Mucosa of rectum (tissue), 2 donors: Measurements from ENCODE around the gene SMARCC2.
A peak's percentile ranks its signal among the peaks of the same experiment; 100 is the strongest.

ENCODE experiments used
- H3K27ac ChIP-seq, 2 donors: one replicate each; pipeline ENCODE4 v1.7.0; 2013; ENCODE audit warnings: inconsistent platforms in 2 of 2, low read depth in 2 of 2, low read length in 2 of 2
- H3K27me3 ChIP-seq, 2 donors: one replicate each; pipeline ENCODE4 v1.7.0; 2013; ENCODE audit warnings: low read length in 2 of 2; ENCODE audit not compliant: control insufficient read depth in 2 of 2, insufficient read depth in 2 of 2
- H3K36me3 ChIP-seq, 2 donors: one replicate each; pipeline ENCODE4 v1.7.0; 2013; ENCODE audit warnings: low read length in 2 of 2; ENCODE audit not compliant: control insufficient read depth in 2 of 2, insufficient read depth in 2 of 2
- H3K4me1 ChIP-seq, 2 donors: one replicate each; pipeline ENCODE4 v1.7.0; 2013; ENCODE audit warnings: low read length in 2 of 2, mild to moderate bottlenecking in 1 of 2; ENCODE audit not compliant: control insufficient read depth in 2 of 2, insufficient read depth in 2 of 2
- H3K4me3 ChIP-seq, 2 donors: one replicate each; pipeline ENCODE4 v1.7.0; 2013; ENCODE audit warnings: low read length in 2 of 2
- H3K9ac ChIP-seq, 2 donors: one replicate each; pipeline ENCODE4 v1.7.0; 2013; ENCODE audit warnings: low read length in 2 of 2, low read depth in 1 of 2, mild to moderate bottlenecking in 1 of 2
- H3K9me3 ChIP-seq, 2 donors: one replicate each; pipeline ENCODE4 v1.7.0; 2013; ENCODE audit warnings: low read length in 2 of 2; ENCODE audit not compliant: control insufficient read depth in 2 of 2
- donor health status: healthy.
- donor health status: Normal muscosa, but diverticular disease.

SMARCC2 gene

GRCh38 chr12:56224954-56225353 is 35.7 kb upstream of the SMARCC2 start:
- H3K4me3 ChIP-seq, result peak overlapping the region; percentile 84 to 85
- H3K4me1 ChIP-seq, result peaks cover 33 to 39% of the 10 kb centered on the region in 2 donors
- H3K9me3 ChIP-seq, result no peaks in the 10 kb centered on the region
- no peaks in the 10 kb centered on the region for H3K36me3 ChIP-seq
- H3K27ac ChIP-seq, result no peak overlapping the region
- H3K27me3 ChIP-seq, result no peaks in the 10 kb centered on the region
- H3K9ac ChIP-seq, result peak overlapping the region; percentile 82 to 92

GRCh38 chr12:56224102-56224701 is 34.9 kb upstream of the SMARCC2 start, which contains the start of gene NABP2:
Gene NABP2, plus strand, starts transcription at chr12:56224342. Its CDS starts 515 bp downstream, at chr12:56224857.
- Histone ChIP-seq H3K4me1 (peaks cover 30 to 36% of the 10 kb centered on the region in 2 donors), H3K27me3 (no peaks in the 10 kb centered on the region), H3K9me3 (no peaks in the 10 kb centered on the region), H3K4me3 (peak within 1 kb of the TSS; percentile 84 to 85), H3K36me3 (no peaks in the 10 kb centered on the region), H3K27ac (peak within 1 kb of the TSS; percentile 99), H3K9ac (peak within 1 kb of the TSS; percentile 82 to 92)

GRCh38 chr12:56223571-56224101 is 34.4 kb upstream of the SMARCC2 start:
- no peaks in the 10 kb centered on the region for H3K36me3 ChIP-seq
- peak overlapping the region; percentile 58 to 85 for H3K4me3 ChIP-seq
- H3K27ac ChIP-seq, result peak overlapping the region; percentile 99

GRCh38 chr12:56222531-56222895 is 33.2 kb upstream of the SMARCC2 start:
- Histone ChIP-seq H3K4me3 (peak overlapping the region; percentile 80 to 91), H3K9ac (peak overlapping the region; percentile 90 to 96), H3K27ac (peak overlapping the region; percentile 99), H3K36me3 (no peaks in the 10 kb centered on the region), H3K27me3 (no peaks in the 10 kb centered on the region), H3K4me1 (peaks cover 29 to 36% of the 10 kb centered on the region in 2 donors), H3K9me3 (no peaks in the 10 kb centered on the region)

More at GRCh38 chr12:56223571-56224101, 34.4 kb upstream of the SMARCC2 start:
- Histone ChIP-seq H3K9ac (peak overlapping the region; percentile 37 to 38), H3K27me3 (no peaks in the 10 kb centered on the region), H3K4me1 (peaks cover 29 to 36% of the 10 kb centered on the region in 2 donors), H3K9me3 (no peaks in the 10 kb centered on the region)

GRCh38 chr12:56221757-56222530 is 32.7 kb upstream of the SMARCC2 start, which contains the start of gene RNF41:
Gene RNF41, minus strand, starts transcription at chr12:56221922. Its CDS starts 7,875 bp downstream, at chr12:56214047.
- Histone ChIP-seq H3K27me3 (no peaks in the 10 kb centered on the region), H3K9me3 (no peaks in the 10 kb centered on the region), H3K4me1 (peaks cover 29 to 36% of the 10 kb centered on the region in 2 donors), H3K27ac (peak within 1 kb of the TSS; percentile 99), H3K9ac (peak within 1 kb of the TSS; percentile 90 to 96), H3K36me3 (no peaks in the 10 kb centered on the region), H3K4me3 (peak within 1 kb of the TSS; percentile 80 to 91)

GRCh38 chr12:56221232-56221756 is 32.0 kb upstream of the SMARCC2 start:
- Histone ChIP-seq H3K27me3 (no peaks in the 10 kb centered on the region), H3K4me3 (peak overlapping the region; percentile 80 to 91)

GRCh38 chr12:56220611-56221231 is 31.4 kb upstream of the SMARCC2 start:
- H3K4me1 ChIP-seq, result peaks cover 29 to 36% of the 10 kb centered on the region in 2 donors
- peak overlapping the region; percentile 90 to 96 for H3K9ac ChIP-seq
- H3K27me3 ChIP-seq, result no peaks in the 10 kb centered on the region
- peak overlapping the region; percentile 99 for H3K27ac ChIP-seq
- peak overlapping the region; percentile 80 to 91 for H3K4me3 ChIP-seq
- peaks cover 3 to 5% of the 10 kb centered on the region in 2 donors for H3K36me3 ChIP-seq
- no peaks in the 10 kb centered on the region for H3K9me3 ChIP-seq

More at GRCh38 chr12:56221232-56221756, 32.0 kb upstream of the SMARCC2 start:
- peak overlapping the region; percentile 99 for H3K27ac ChIP-seq
- peaks cover 3% of the 10 kb centered on the region in 2 donors for H3K36me3 ChIP-seq
- peak overlapping the region; percentile 90 to 96 for H3K9ac ChIP-seq
- no peaks in the 10 kb centered on the region for H3K9me3 ChIP-seq
- peaks cover 29 to 36% of the 10 kb centered on the region in 2 donors for H3K4me1 ChIP-seq

GRCh38 chr12:56219840-56220239 is 30.6 kb upstream of the SMARCC2 start:
- Histone ChIP-seq H3K4me3 (no peak overlapping the region), H3K9ac (no peak overlapping the region), H3K27ac (no peak overlapping the region), H3K9me3 (no peaks in the 10 kb centered on the region), H3K27me3 (no peaks in the 10 kb centered on the region), H3K4me1 (peaks cover 23 to 29% of the 10 kb centered on the region in 2 donors), H3K36me3 (peaks cover 5 to 10% of the 10 kb centered on the region in 2 donors)

- Histone ChIP-seq H3K9me3 (no peaks in the 10 kb centered on the region), H3K9ac (no peak overlapping the region), H3K27ac (no peak overlapping the region), H3K36me3 (peaks cover 26 to 36% of the 10 kb centered on the region in 2 donors), H3K27me3 (no peaks in the 10 kb centered on the region), H3K4me3 (no peak overlapping the region), H3K4me1 (peaks cover 7 to 10% of the 10 kb centered on the region in 2 donors)
Measured at GRCh38 chr12:56216461-56216860, 27.2 kb upstream of the SMARCC2 start.
